IMR-90 (cell line): Measurements from ENCODE around the gene ONECUT2.

Experiments
- BHLHE40 ChIP-seq: fragments of 150-350 bp; IDR thresholded peaks from 2 replicates; pipeline ENCODE4 v1.6.1; 2016; ENCODE audit warnings: mild to moderate bottlenecking, low read depth, low read length
- CEBPB ChIP-seq: IDR thresholded peaks from 2 replicates; pipeline ENCODE4 v1.6.1; 2012; ENCODE audit warnings: low read depth, low read length, improper control_type of control experiment
- CHD1 ChIP-seq: IDR thresholded peaks from 2 replicates; pipeline ENCODE4 v1.6.1; 2012; ENCODE audit warnings: low read depth, low read length, improper control_type of control experiment
- CTCF ChIP-seq: conservative IDR thresholded peaks from 2 replicates; pipeline ENCODE4 v1.5.1; 2012; ENCODE audit warnings: mild to moderate bottlenecking, low read depth, low read length, improper control_type of control experiment
- MAZ ChIP-seq: IDR thresholded peaks from 2 replicates; pipeline ENCODE4 v1.6.1; 2012; ENCODE audit warnings: low read depth, mild to moderate bottlenecking, low read length, improper control_type of control experiment, moderate library complexity, borderline replicate concordance
- NFE2L2 ChIP-seq: fragments of 150-350 bp; IDR thresholded peaks from 2 replicates; pipeline ENCODE4 v1.6.1; 2016; ENCODE audit warnings: low read depth, mild to moderate bottlenecking, low read length
- POLR2A ChIP-seq: IDR thresholded peaks from 2 replicates; pipeline ENCODE4 v1.6.1; 2012; ENCODE audit warnings: mild to moderate bottlenecking, low read depth, low read length
- RAD21 ChIP-seq: IDR thresholded peaks from 2 replicates; pipeline ENCODE4 v1.6.1; 2012; ENCODE audit warnings: low read length, improper control_type of control experiment
- RFX5 ChIP-seq: IDR thresholded peaks from 2 replicates; pipeline ENCODE4 v1.8.0; 2012; ENCODE audit warnings: low read depth, mild to moderate bottlenecking, low read length, moderate library complexity
- SMC3 ChIP-seq: fragments of 150-350 bp; IDR thresholded peaks from 2 replicates; pipeline ENCODE4 v1.6.1; 2016; ENCODE audit warnings: low read depth, mild to moderate bottlenecking, antibody characterized with exemption, low read length, moderate library complexity
- USF2 ChIP-seq: fragments of 150-350 bp; IDR thresholded peaks from 2 replicates; pipeline ENCODE4 v1.6.1; 2017; ENCODE audit warnings: mild to moderate bottlenecking, antibody characterized with exemption, low read length, low read depth

- TF ChIP-seq CTCF (no peak), NFE2L2 (no peak), CHD1 (no peak), BHLHE40 (no peak), POLR2A (no peak), SMC3 (no peak), RFX5 (no peak), MAZ (no peak), CEBPB (no peak), USF2 (no peak), RAD21 (no peak)
Observed at GRCh38 chr18:57539702-57540101, 104.5 kb downstream of the ONECUT2 start.
